ENCODE results near the gene HNMT.
"Not testable (repeated sequence)": the region's sequence is repeated elsewhere in the genome, so short reads cannot be mapped to it uniquely, and the experiment has no call there.

HNMT gene

DNA sequence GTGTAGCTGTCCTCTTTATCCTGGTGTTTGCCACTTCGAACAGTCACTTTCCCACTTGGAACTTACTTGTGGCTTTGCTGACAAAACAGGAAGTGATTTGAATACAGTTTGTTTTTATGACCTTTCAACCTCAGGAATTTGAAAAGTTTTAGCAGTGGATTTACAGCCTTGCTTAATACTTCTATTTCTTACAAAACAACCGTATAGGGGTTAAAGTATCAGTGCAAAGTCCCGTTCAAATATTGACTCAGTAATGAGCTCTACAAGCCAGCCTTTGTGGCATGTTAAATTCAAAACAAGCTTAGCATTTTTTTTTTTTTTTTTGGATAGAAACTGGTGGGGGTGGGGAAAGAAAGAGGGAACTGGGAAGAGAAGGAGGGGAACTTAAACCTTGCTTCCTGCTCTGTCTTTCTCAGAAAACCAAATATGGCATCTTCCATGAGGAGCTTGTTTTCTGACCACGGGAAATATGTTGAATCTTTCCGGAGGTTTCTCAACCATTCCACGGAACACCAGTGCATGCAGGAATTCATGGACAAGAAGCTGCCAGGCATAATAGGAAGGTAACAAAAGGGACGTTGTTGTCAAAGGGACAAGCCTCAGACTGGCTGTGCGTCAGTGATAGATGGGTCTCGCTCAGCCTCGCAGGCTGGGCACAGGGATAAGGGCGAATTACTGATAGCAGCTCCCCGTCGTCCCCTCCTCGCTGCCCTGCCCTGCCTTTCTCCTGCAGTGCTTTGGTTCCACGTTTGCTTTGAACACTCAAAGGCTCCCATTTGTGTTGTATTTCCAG, at the start of gene HNMT:
Gene HNMT (plus strand): TSS at position 408 of the 793 bp plus-strand sequence. CDS start 19 bp downstream, at position 427.
- DNase-seq, result no peak

- DNase-seq, result no peak
Measured at GRCh38 chr2:137921105-137921880, 43.0 kb upstream of the HNMT start.

DNA sequence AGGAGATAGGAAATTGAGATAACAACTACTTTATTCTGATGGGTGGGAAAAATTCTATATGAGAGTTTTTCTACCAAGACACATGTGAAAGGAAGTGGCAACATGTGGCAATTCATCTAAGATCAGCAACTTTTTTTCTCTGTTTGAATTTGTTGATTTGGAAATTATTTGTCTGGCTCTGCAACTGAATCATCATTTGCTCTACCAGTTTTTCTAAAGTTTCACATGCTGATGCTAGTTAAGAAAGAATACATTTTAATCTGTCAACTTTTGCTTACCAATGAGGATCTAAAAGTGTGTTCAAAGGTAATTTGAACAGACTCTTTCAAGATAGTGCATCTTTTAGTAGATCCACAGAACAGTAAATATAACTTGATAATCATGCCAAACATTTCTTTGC, 42.1 kb upstream of the HNMT start:
- not testable (repeated sequence) for DNase-seq

DNA sequence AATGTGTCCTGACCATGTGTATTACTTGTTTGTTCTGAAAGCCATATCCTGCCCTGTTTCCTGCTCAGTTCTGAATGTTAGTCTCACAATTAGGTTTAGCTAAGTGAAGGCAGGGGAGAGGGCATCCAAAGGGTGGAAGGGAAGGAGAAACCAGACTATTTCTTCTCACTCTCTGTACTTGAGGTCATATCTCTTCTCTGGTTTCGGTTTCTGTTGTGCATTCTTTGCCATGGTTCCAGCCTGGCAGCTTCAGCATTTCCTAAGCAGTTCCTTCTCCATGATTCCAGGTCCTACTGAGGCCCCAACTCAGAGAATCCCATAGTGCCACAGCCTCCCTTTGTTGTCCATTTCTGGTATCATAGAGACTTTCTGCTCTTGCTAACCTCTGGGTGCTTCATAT, 40.3 kb upstream of the HNMT start:
- no peak for DNase-seq

DNA sequence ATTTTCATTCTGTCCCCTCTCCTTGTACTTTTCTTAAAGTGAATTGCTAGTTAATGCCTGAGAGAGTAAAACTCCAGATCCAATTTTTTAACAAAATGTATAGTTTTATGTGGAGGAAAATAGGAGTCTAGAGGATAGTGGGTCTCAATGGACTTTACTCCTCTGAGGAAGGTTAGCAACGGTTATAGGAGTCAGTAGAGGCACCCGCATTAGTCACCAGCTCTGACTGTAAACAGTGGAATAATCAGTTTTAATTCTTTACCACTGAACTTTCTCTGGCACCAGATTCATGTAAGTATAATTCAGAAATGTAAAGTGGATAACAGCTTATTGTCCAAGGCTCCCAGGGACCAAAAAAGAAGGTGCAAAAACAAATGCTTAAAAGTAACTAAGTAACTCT, 38.7 kb upstream of the HNMT start:
- DNase-seq, result no peak

DNA sequence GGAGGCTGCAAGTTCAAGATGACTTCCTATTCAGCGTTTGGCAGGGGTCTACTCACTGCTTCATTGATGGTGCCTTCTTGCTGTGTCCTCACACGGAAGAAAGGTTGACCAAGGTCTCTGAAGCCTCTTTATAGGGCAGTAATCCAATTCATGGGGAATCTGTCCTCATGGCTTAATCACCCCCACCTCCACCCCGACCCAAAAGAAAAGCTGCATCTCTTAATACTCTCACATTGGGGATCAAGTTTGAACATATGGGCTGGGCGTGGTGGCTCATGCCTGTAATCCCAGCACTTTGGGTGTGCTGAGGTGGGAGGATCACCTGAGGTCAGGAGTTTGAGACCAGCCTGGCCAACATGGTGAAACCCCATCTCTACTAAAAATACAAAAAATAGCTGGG, 36.4 kb upstream of the HNMT start:
- DNase-seq, result no peak

- no peak for DNase-seq
Measured at GRCh38 chr2:137928547-137929518, 35.4 kb upstream of the HNMT start.

DNA sequence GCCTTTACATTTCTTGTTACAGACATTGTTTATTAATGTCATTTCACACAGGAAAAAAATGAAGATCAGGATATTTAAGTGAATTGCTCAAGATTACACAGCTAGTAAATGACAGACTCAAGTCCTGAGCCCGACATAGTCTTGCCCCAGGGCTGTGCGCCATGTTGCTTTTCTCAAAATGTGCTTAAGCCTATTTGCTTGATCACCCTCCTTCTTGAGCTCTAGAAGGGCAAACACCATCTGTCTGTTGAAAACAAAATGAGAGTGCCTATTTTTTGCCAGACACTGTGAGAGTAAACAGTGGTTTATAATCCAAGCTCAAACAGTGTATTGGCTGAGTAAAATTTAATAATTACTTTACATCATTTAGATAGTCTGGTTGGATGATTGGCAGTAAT, 34.8 kb upstream of the HNMT start:
- DNase-seq, result no peak

- no peak for DNase-seq
Measured at GRCh38 chr2:137930146-137930545, 34.1 kb upstream of the HNMT start.

- no peak for DNase-seq
Measured at GRCh38 chr2:137935591-137935990, 28.7 kb upstream of the HNMT start.

DNA sequence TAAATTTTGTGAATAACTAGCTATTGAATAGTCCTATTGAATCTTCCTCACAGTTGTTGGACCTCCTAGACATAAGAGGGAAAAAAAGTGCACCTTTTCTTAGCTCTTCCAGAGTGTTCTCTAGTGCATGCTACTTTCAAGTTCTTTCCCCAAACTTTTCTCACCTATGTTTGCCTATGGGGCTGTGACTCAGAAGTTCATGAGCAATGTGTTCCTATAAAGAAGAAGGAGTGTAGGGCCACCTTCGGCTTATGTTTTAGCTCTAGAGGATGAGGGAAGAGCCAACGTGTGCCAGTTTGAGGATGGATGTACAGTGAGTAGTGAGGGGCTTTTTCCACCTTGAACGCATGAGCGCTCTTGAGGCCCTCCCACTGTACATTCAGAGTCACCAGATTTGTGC, 27.0 kb upstream of the HNMT start:
- no peak for DNase-seq

DNA sequence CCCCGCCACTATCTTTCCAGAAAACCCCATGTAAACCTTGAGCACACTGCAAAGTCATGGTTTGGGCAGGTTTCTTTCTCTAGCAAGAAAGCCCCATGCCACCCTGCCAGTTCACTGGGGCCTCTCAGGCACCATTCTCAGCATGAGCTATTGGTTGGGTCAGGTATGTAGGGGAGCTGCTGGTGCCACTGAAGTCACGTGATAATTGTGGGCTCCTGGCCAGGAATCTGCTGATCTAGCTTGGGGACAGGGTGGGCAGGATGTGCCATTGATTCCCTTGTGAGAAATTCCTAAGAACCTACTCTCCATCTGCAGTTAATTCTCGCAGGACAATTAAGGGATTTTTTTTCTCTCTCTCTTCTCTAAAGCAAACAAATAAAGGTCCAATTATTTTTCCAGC, 26.5 kb upstream of the HNMT start:
- no peak for DNase-seq

GRCh38 chr2:137938204-137938603, 26.1 kb upstream of the HNMT start:
- no peak for DNase-seq

- DNase-seq, result no peak
Measured at GRCh38 chr2:137939026-137939425, 25.2 kb upstream of the HNMT start.

- no peak for DNase-seq
Measured at GRCh38 chr2:137940154-137940553, 24.1 kb upstream of the HNMT start.

DNA sequence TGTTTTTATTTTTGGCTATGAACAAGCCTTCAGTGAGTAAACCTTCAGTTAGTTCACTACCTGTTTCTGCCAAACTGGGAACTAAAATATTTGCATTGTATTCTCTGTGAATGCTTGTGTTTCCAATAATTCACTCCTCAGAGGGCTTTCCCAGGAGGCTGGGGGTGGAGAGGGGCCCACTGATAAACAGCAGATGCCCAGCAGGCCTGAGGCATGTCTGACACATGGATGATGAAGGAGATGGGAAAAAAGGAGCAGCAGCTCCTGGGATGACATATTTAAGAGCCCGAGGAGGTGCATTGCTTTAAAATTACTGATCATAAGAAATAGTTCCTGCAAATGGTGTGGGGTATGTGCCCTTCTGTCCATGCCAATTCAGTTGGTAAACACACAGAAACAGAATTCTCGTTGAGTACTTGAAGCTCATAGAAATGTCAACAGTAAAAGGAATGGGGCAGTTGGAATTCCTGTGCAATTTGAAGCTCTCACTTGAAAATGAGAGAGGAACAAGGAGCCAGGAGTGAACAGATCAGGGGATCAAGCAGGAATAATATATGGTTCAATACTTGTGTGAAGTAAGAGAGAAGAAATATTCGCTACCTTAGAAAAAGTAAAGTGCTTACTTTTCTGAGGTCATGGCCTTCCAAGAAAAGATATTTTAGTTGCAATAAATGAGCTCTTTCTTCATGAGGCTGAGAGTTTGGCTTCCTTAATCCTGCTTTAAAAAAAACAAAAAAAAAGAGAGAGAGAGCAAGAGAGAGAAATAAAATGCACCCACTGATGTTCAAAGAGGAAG, 22.0 kb upstream of the HNMT start:
- no peak for DNase-seq

- DNase-seq, result no peak
Measured at GRCh38 chr2:137942833-137943677, 21.2 kb upstream of the HNMT start.

DNA sequence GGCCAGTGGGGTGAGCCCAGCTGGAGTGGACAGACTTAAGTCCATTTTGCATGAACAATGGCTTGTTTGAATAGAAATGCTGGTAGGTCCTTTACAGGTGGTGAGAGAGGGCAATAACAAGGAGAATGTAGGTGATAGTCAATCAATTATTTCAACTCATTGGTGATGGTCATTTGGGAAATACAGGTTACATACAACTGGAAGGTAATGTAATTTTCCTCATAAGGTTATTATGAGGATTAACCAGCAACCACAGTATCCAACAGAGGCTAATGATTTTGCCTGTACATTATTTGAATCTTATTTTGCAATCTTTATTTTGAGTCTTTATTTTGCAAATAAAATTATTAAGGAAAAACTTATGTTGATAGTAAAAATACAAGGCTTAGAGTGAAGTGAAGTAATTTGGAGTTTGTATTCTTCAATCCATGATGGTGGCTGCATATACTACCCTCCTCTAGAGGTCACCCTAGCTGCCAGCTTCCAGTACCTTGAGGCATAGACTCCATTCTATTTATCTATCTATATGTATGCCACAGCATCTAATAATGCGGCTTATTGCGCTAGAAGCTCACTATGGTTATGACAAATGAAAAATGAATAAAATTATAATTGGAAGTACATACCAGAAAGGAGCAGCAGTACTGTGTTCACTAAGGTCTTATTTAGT, 20.5 kb upstream of the HNMT start:
- DNase-seq, result no peak

GRCh38 chr2:137944714-137945113, 19.6 kb upstream of the HNMT start:
- DNase-seq, result no peak

GRCh38 chr2:137945229-137945628, 19.0 kb upstream of the HNMT start:
- DNase-seq, result no peak

DNA sequence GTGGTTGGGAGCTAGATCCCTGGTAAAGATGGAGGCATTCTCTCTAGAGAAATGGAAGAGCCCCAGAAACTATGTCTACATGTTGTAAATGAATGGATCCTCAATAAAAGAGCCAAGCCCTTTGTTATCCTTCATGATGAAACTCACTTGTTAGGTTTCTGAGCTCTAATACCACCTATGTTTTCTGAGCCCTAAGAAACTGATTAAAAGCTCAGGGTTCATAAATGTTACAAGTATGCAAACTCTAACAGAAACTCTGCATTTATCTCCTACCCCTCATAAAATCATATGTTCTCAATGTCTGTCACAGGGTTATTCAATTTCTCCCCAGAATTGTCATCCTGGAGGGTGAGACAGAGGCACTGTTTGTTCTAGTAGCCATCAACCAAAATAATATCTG, 18.0 kb upstream of the HNMT start:
- DNase-seq, result no peak

Data from NCI-H1417 treated with DMSO at 0.1 percent for 48 hours (cell line).